Subcutaneous adipose tissue (tissue), 4 donors: ENCODE data around the gene MMP19. TPM values are rescaled to one million over a fixed set of nuclear protein-coding genes. Genes with fewer than 3 reads are reported as not detected.

Experiments used
- total RNA-seq, 4 donors: library from RNA; depleted of rRNA; stranded (reverse); fragments of >200 nt; gene quantifications; one replicate each; pipeline ENCODE4 v1.1.0, GENCODE V29; 2016
- TF ChIP-seq, protein P1 (sequence below): fragments of 450-650 bp; IDR thresholded peaks from one replicate; pipeline ENCODE4 v1.5.1; 2016; ENCODE audit warnings: low read depth, mild to moderate bottlenecking, control low read depth, antibody characterized with exemption, moderate library complexity

The MMP19 gene
- total RNA-seq, 4 donors from 2014 or later: 22.2 to 182 (median 45.7) TPM

DNA sequence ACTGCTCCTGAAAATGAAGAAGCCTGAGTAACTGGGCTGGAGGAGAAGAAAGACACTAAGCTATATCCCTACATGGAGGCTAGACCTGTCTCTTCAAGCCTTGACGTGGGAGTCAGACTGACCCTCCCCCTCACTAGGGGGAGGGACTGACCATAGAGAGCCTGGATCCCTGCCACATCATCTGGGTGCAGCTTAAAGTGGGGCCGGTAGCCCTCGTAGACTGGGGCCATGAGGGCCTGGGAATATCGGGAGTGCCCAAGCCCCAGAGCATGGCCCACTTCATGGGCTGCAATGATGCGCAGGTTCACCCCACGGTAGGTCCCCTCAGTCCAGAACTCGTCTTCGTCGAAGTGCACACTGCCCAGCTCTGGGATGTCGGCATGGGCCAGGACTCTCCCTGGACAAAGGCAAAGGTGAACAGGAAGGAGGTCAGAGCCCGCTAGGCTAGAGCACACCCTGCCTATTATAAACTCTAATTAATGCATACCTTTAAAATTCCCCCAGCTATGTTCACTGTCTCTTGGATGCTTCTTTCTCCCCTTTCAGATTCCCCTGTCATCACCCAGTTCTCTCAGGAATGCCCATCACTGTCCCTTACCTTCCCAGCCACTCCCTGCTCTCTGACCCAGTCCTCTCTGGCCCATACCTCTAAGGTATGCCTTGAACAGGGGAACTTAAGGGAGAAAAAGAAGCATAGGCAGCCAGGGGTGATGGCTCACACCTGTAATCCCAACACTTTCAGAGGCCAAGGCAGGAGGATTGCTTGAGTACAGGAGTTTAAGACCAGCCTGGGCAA, 3.2 kb downstream of the MMP19 start:
- TF ChIP-seq, protein P1, sequence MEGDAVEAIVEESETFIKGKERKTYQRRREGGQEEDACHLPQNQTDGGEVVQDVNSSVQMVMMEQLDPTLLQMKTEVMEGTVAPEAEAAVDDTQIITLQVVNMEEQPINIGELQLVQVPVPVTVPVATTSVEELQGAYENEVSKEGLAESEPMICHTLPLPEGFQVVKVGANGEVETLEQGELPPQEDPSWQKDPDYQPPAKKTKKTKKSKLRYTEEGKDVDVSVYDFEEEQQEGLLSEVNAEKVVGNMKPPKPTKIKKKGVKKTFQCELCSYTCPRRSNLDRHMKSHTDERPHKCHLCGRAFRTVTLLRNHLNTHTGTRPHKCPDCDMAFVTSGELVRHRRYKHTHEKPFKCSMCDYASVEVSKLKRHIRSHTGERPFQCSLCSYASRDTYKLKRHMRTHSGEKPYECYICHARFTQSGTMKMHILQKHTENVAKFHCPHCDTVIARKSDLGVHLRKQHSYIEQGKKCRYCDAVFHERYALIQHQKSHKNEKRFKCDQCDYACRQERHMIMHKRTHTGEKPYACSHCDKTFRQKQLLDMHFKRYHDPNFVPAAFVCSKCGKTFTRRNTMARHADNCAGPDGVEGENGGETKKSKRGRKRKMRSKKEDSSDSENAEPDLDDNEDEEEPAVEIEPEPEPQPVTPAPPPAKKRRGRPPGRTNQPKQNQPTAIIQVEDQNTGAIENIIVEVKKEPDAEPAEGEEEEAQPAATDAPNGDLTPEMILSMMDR: no peak

GRCh38 chr12:55838361-55838760, 4.4 kb downstream of the MMP19 start:
- TF ChIP-seq, protein P1: no peak

DNA sequence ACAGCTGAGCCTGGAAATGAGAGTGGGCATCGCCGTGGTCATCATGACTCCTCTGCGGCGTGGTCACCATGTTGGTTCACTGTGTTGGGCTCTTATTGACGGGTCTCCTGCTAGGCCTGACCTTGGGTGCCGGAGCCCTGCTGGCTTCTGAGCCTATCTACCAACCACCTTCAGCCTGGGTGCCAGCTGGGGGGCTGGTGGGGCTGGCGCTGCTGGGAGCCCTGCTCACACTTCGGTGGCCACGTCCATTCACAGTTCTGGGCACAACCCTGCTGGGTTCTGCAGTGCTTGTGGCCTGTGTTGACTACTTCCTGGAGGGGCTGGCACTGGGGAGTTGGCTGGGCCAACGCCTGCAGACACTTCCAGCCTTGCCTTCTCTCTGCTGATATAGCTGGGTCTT, 9.7 kb downstream of the MMP19 start:
- TF ChIP-seq, protein P1: no peak

GRCh38 chr12:55831447-55831815, 11.3 kb downstream of the MMP19 start:
- TF ChIP-seq, protein P1: no peak

DNA sequence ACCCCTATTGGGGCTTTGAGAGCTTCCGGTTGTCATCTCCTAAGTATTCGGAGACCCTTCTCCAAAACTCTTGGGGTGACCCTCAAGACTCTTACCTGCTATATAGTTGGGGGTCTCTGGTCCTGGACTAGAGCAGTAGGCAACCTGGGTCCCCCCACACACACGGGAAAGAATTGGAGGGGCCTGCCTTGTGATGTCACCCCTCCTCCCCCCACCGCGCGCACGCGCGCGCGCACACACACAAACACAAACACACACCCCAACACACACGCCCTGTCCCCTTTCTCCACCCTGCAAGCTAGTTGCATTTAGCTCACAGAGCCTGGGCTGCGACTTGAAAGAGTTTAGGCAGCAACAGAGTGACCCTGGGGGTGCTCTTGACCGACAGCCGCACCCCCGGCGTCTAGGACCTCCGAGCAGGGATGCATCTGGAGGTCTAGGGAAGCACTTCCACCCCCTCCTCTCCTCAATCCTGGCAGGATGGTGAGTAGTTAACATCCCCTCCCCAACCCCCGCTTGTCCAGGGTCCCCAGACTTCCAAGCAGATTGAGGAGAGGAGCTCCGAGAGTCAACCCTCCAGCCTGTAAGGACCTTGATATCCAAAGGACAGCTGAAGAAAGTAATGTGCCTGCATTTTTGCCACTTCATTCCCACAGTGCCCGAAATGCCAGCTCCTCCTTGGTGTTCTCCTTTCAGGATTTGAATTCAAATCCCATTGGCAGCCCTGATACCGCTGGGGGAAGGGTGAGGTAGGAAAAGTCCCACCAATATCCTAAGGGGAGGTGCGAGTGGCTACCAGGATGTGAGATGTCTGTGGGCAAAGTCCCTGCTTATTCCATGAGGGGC, 11.9 kb downstream of the MMP19 start:
- TF ChIP-seq, protein P1: no peak

DNA sequence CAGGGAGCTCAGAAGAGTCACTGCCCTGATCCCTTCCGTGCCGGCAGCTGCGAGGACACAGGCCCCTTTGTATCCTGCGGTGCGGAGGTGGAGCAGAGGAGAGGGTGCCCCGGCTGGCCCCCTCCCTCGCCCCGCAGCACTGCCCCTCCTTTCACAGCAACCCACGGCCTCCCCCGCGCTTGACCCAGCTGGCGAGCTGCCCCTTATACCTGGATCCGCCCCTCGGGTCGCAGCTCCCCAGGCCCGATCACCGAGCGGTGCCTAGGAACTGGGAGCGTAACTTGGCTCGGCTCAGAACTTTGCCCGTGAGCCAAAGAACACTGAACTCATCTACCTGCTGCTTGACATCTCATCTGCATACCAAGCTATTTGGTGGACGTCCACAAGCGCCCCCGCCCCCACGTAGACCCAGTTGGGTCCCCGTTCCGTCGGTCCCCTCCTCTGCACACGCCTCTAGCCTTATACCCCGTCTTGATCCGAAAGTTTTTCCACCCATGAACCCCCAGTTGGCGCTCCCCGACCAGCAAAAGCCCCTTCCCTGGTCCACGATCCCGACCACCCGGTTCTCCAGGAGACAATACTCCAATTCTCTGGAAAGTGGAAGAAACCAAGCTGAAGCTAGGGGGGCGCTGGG, 12.7 kb downstream of the MMP19 start:
- TF ChIP-seq, protein P1: no peak

DNA sequence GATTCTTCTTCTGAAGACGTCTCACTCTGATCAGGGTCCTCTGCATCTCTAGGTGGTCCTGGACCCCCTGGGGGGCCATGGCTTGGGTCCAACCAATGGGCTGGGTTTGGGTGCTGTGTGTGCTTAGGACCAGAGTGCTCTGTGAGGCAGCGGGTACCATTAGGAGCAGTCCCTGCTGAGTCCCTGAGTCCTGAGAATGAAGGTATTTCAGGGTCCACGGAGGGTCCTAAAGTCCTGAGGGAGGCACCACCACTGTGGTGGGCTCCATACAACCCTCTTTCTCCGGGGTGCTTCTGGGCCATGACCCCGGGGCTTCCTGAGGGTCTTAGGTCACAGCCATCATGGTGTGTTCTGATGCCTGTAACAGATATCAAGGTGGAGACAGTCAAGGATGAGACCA, 14.4 kb downstream of the MMP19 start:
- TF ChIP-seq, protein P1: no peak
